ENCODE measurements around the gene PLCB2.
A peak's percentile ranks its signal among the peaks of the same experiment; 100 is the strongest.

PLCB2 gene

GRCh38 chr15:40248006-40248783 is 59.5 kb downstream of the PLCB2 start:
- DNase-seq: no peak

GRCh38 chr15:40247406-40247971 is 60.2 kb downstream of the PLCB2 start:
- DNase-seq: no peak

- no peak for DNase-seq
These were observed 61.0 kb downstream of the PLCB2 start for GRCh38 chr15:40246496-40247280.

GRCh38 chr15:40245666-40246450 is 61.9 kb downstream of the PLCB2 start:
- DNase-seq: no peak

GRCh38 chr15:40244961-40245523 is 62.7 kb downstream of the PLCB2 start:
- no peak for DNase-seq

GRCh38 chr15:40243126-40243810 is 64.5 kb downstream of the PLCB2 start:
- no peak for DNase-seq

GRCh38 chr15:40242601-40243000 is 65.1 kb downstream of the PLCB2 start:
- DNase-seq: no peak

GRCh38 chr15:40242213-40242599 is 65.5 kb downstream of the PLCB2 start:
- DNase-seq: no peak

- DNase-seq: no peak
These were observed 66.2 kb downstream of the PLCB2 start for GRCh38 chr15:40241269-40242212.

- no peak for DNase-seq
These were observed 67.0 kb downstream of the PLCB2 start for GRCh38 chr15:40240619-40241221.

- DNase-seq: no peak
These were observed 67.8 kb downstream of the PLCB2 start for GRCh38 chr15:40239693-40240618.

- DNase-seq: no peak
These were observed 68.4 kb downstream of the PLCB2 start for GRCh38 chr15:40239404-40239692.

- peak; percentile 9 for DNase-seq
These were observed 69.0 kb downstream of the PLCB2 start, which contains the start of gene PAK6 for GRCh38 chr15:40238532-40239403. TSS of gene PAK6 (plus strand) at chr15:40239063. CDS start at chr15:40264786, 25,723 bp downstream.

Data from CD4-positive, alpha-beta T cell treated with Interleukin-6 for 4 hours (primary cell).